ENCODE results near the gene NEGR1.

Gene NEGR1

DNA sequence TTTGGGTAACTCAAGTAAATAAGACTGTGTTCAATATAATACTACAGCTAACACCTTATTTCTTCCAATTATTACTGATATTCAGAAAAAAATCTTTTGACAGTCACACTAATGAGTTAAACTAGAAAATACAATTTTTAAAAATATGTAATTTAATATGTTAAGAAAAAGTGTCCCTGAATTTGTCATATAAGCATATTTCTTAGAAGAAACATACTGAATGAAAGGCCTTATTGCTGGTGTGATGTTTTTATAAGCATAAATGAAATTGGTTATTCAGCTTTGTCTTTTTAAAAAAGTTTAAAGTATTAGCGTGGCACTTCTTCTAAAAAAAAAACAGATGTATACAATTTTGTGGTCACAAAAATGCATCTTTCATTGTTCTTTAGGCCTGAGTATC is 267.3 kb downstream of the NEGR1 start:
- no peak for DNase-seq

DNA sequence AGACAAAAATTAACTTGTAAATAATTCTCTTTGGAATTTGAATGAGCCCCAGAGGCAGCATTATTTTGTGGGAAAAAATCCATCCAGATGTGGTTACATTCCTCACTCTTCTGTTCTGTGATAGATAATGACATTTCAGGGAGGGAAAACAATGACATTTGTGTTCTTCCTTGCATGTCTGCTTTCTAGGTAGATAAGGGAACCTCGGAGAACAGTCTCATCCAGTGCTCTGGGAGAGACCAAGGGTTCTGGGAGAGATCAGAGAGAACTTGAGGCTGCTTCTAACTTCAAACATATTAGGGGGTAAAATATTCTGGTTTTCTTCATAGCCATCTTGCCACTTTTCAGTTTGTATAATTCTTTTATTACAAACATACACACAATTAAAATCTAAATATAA is 269.2 kb downstream of the NEGR1 start:
- no peak for DNase-seq

DNA sequence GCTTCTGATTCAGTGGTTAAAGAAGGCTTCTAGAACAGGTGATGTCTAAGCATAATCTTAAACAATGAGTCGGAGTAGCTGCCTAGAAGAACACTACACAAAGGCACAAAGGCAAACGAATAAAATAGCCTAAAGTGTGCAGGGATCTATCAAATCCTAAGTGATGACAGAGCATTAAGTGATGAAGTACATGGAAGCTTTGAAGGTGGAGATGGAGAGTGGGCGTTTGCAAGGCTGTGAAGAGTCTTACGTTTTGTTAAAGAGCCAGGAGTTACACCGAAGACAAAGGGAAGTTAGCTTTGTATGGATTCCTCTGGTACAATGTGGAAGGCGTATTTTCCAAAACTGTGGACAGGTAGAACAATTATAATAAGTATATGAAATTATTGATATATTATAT is 270.6 kb downstream of the NEGR1 start:
- DNase-seq = no peak

DNA sequence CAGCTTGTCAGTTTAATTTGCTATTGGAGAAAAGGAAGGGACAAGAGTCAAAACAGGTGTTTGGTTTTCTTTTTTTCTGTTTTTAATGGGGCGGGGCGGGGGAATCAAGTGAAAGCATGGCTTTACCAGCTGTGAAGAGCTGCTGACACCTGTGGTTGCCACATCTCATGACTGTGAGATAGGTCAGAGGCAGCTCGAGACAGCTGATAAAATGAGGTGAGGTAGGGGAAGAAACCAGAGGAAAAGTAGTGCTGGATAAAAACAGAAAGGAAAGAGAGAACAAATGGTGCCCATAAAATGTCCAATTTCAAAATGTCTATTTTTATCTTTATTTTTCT is 272.3 kb downstream of the NEGR1 start:
- DNase-seq = no peak

DNA sequence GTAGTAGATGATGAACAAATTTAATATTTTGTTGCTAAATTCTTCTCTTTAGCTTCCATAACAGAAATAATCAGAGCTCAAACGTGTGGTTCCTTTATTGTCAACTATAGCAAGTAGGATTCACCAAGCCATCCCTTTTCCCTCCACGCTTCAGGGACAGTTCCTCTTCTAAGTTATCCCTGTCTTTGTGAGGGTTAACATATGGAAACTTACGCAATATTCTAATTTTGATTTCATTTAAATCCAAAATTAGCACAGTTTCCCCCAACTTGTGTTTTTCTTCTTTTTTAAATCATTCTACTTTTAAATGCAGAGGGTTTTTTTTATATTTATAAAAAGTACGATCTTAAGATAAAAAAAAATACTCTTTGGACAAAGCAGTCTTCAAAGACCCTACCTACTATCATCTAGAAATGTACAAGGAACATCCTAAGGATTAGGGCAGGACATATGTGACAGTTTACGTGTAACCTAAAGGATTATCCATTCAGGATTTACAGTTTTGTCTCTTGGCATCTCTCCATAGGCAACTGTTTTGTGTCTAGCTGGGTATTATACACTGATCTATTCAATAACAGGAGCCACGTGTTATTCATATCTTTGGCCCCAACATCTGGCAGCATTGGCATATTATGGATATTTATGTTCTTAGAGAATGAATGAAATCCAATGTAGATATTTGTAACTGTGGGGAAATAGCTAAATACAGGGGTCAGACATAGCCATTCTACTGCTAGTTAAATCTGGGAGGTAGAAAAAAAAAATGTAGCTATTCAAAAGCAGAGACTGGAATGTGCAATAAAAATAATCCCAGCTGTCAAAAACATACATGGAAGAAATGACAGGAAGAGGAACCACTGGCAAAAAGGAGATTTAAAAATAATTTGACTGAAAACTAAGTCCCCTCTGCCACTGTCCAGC is 272.9 kb downstream of the NEGR1 start:
- DNase-seq = no peak

DNA sequence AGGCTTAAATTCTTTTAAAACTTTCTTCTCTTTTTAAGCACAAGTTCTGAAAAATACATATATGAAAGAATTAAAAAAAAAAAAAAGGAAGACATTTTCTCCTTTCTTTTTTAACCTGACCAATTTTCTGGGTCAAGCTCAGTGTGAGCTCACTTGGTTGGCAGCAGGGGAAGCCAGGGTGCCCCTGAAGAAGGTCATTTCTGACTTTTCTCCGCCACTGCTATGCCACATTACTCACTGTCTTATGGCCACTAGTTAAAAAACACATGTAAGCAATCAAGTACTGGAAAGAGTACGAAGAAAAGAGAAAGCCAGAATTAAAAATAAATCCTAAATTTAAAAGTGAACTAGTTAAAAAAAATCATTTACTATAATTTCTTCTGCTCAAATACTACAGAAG is 275.0 kb downstream of the NEGR1 start:
- DNase-seq = no peak

DNA sequence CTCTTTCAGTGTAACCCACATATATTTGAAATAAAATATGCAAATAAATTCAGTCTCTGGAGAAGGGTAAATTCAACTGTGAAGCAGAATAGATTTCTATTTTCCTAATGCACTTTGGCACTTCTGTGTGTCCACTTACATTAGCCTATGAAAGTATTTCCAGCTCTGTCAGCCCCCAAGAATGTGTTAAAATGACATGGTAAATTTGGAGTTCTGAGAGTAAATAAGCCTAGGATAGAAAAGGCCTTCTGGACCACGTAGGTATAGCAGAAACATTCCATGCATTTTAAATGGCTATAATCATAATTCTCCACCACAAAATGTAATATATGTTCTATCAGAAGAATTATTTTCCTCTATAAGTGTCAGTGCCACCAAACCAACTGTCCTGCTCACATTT is 276.2 kb downstream of the NEGR1 start:
- no peak for DNase-seq

DNA sequence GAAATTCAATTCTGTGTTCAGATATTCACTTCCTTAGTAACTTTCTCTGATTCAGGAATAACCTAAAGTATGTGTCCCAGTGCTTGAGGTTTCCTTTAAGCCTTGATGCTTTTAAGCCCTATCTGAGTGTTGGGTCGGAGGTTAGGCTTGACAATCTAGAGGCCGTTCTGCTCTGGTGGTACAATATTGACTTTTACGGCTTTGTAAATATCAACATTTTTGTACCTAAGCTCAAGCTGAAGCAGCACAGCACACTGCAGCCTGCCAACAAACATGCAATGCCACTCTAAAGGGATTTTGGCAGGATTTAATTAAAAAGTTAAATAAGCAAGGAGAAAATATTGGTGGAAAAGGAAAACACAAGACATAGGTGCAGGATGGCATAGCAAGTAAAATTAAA is 279.2 kb downstream of the NEGR1 start:
- DNase-seq = no peak

DNA sequence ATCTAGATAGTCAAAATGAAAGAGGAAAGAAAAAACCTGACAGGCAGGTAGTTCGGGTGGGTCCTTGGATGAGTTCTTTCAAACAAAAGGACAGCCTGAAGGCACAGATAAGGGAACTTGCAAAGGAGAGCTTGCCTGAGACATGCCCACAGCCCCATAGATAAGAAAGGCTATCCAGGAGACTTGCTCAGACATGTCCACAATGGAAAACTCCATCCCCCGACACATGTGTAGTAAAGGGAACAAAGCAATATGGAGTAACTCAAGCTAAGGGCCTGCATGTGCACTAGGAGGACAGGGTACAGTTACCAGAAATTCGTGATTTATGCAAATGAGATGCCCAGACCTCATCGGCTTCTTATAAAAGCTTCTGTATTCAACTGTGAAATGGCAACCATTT is 281.5 kb downstream of the NEGR1 start:
- DNase-seq = no peak

DNA sequence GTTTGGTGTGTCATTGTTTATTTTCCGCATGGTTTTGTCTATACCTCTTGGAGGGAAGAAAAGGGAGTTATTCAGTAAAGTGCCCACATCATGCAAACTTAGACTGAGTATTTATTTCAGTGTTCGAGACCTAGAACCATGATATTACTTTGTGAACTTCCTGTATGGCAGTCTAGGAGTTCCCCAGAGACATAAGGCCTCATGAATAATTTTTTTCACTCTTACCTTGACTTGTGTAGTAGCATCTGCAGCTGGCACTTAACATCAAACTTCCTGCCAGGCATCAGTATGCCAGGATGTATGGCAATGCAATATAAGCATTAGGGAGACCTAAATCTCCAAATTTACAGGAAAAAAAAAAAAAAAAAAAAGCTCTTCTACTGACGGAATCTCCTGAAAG is 287.7 kb downstream of the NEGR1 start:
- DNase-seq = no peak

DNA sequence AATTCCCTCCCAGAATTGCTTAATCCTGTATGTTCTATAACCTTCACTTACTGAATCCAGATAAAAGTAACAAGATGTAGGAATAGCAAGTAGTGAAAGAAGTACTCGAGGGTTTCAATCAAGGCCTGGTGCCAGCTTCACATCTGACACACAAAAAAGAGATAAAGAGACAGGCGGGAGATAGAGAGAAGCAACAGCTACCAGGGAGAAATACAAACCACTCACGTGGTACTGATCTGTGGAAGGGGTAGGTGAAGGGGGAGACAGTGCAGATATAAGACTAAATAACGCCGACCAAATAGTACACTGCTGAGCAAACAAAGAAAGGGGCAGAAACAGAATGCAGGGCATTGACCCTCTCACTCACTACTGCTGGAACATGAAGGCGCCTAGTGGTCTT is 295.2 kb downstream of the NEGR1 start:
- no peak for DNase-seq

DNA sequence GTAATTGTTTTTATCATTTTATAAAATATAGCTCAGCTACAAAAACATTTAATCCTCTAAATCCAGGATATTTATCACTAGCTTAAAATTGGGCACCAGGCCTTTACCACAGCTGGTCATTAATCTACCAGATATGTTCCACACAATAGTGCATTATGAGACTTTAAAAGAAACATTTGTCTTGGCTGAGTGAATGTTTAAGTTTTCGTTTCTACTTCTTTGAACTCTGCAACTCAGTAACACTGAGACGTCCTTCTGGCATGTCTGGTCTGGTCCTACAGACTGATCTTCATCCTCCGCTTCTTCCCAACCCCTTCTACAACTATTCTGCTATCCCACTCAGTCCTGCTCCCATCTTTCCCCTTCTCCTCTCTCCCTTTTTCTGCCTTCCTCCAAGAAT is 296.2 kb downstream of the NEGR1 start:
- DNase-seq = no peak

DNA sequence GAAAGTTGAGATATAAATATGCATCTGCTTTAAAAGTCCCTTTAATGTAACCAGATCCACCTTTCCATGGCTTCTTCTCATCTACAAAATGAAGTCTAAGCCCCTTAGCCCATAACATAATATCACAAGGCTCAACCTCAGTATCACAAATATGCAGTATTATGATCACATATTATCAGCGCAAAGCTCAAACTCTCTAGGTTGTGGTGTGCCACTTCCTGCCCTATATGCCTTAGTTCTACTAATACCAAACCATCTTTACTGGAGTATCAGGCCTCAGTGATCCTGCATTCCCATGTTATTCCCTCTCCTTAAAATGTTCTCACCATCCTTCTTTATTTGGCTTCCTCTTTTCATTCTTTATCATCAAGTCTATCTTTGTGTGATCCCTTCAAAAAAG is 301.8 kb downstream of the NEGR1 start:
- DNase-seq = no peak

DNA sequence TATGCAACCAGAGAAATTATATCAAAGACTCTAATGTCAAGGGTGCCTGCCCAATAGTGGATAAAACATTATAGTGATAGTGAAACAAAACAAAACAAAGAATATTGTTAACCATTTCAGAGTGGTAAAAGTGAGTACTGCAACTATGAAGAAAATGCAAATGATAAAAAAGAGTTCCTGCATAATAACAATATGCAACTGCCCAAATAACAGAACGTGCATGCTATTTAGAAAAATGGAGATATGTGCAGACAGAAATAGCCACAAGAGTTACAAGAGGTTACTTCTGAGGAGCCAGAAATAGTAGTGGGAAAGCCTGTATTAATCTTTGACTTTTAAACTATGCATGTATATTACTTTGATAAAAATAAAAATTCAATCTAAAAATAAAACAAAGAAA is 302.5 kb downstream of the NEGR1 start:
- no peak for DNase-seq

DNA sequence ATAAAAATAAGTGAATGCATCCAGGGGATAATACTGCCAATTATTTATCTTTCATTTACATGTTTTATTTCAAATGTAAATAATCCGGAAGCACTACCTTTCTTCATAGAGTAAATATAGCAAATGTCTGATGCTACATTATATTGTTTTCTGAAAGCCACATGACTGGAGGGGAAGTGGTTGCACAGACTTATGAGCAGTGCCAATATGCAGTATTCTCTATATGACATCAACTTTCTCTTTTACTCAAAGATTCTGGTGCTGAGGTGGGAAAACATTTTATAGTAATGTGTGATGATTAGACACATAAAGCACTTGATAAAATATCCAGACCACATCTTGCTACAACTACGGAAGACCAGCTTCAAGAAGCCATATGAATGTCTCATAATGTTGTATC is 314.7 kb downstream of the NEGR1 start:
- DNase-seq = no peak

DNA sequence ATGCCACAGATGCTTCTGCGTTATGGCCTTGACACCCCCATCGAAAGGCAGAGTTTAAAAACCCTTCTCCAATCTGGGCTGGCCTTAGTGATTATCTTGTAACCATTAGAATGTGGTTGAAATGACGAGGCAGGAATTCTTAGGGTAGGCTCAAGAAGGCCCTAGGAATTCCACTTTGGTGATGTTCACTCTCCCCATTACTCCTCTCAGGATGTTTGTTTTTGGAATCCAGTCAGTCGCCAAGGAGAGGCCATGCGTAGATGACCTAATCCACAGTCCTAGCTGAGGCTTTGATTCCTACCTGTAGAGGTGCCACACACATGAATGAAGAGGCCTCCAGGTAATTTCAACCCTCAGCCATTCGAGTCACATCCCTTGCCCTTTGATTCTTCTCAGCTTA is 318.2 kb downstream of the NEGR1 start:
- DNase-seq = no peak

DNA sequence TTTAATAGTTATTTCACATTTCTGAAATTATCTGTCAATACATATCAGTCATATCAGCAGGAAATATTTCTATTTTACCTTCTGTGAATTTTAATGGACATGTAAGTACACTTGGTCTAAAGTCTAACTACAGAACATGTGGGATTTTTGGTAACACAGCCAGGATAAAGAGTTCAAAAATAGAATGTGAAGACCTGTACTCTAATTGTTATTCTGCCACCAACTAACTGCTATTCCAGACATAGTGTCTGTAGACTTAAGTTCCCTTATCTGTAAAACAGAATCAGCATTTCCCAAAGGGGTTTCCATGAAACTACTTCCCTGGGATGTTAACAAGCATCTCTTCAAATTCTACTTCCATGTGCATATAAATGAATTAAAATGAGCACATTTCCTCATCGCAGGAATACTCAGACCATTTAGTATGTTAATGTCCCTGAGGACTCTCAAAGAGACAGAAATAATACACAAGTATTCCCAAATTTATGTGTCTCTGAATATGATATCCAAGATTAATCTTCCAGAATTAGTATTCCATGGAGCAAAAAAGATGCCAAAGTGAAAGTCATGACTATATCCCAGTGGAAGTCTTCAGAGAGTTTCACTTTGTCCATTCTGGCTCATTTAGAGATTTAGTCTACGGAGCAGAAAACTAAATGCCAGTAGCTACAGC is 325.6 kb downstream of the NEGR1 start:
- DNase-seq = no peak

DNA sequence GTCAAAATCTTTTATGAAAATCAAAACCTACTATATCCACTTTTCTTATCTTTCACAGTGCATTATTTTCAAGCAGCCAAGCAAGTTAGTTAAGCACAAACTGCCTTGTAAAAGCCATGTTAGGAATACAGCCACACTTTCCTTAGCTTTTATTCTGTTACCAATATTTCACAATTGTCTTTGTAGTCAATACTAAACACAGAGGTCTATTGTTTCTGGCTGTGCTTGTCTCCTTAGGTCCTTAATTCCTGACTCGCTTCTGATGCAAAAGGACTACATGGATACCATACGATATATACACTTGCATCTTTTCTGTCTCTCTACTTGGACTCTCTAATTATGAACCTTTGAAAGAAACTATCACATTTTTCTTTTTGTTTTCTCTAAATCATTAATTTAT is 331.8 kb downstream of the NEGR1 start:
- DNase-seq = no peak

DNA sequence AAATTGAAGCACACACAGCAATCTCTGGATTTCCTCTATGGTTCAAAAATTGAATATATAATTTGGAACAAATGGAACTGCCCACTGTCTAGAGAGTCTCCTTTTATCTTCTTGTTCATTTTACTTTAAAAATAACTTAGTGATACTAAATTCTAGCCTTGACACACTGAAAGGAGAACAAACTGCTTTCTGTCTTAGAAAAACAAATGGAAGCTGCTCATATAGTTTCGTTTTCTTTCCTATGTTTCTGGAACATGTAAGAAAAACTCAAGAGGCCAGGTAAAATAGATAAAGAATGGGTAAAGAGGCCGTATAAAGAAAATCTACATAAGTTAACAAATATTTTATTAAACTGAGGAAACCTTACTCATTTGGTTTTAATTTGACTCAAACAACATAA is 332.7 kb downstream of the NEGR1 start:
- DNase-seq = no peak

DNA sequence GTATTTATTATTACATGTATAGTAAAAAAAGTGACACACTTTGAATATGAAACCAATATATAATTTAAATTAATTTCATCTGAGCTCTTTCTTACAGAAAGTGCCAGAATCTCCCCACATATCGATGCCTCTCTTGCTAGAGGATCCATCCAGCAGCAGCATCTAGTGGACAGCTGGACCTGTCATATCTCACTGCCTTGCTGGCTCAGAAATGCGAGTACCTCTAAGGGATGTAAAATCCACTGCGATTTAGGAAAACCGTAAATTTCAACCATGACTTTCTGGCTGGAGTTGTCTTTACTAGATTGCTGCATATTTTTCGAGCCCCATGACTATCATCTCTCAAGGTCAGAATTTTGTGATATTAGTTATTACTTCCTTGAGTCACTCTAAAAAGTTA is 333.8 kb downstream of the NEGR1 start:
- DNase-seq = no peak

DNA sequence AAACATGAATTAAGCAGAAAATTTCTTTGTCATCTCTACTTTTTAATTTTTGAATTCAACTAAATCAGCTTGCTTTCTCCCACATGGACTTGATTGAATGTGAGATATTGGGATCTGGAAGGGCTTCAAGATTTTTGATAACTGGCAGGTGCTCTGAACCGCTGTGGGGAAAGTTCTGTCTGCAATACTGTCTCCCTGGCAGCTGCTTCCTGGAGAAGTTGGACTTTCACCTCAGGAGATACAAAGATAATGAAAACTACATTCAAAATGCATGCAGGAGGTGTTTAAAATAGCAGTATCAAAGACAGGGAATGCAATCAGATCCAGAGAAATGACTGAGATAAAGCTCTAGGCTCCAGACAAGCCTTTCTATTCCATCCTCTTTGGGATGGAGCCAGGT is 338.3 kb downstream of the NEGR1 start:
- no peak for DNase-seq

DNA sequence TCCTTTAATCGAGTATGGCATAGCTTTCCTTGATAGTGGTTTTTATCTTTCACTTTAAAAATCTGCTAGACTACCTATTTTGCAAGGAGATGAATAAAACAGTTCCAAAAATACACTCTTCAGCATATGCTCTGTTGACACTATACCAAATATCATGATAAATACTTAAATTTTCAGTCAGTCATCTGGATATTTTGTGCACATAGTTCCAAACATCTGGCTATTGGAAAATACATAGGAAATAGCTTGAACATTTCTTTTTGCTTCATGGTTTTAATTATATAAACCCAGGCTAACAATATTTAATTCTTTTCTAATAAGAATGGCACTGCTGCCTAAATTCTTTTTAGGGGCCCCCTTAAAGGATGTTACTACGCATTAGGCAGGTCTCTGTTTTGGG is 342.1 kb downstream of the NEGR1 start:
- DNase-seq = no peak

DNA sequence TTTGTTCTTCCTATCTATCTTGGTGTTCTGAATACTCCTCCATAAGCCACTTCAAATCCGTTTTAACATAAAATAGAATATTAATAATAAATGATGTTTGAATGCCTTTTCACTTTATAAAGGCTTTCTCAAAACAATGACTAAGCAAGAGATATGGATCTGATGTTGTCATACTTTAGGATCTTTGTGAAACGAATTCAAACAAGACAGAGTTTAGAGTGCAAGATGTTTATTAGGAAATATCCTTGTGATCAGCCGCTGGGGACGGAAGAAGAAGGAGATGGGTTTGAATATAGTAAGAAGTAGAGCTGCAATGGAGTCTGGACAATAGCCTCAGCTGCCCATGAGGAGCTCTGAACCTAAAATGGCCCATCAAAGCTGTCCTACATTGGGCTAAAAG is 351.8 kb downstream of the NEGR1 start:
- DNase-seq = no peak

DNA sequence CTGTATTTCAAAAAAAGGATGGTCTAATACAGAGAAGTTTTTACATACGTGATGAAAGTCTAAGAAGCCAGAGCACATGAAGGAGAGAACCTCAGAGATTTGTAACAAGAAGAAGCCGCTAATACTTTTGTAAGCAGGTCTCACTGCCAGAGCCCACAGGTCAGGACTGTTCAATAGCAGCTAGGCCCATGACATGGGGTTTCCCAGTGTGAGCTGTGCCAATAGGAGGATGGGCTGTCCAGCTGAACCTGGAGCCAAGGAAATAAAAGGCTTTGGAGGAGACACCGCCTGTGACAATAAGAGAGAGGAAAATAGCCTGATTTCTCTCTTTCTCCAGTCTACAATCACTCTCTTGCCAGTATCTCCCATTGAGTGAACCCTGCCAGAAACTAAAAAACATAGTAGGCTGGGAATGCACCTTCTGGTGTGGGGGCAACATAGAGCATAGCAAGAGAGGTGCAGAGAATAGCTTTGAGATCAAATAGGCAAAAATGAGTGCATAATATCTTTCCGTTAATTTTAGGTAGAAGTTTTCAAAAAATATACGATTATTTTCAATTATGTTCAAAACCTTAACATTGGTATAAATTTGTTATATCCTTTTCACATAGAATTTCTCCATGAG is 360.3 kb downstream of the NEGR1 start:
- DNase-seq = no peak

Measured in activated CD4-positive, CD25-positive, alpha-beta regulatory T cell treated with anti-CD3 and anti-CD28 coated beads, Interleukin-2, amount 50 U/mL, for 72 hours (primary cell).